Measurements from ENCODE around the gene CNOT6L. TPM values are rescaled to one million over a fixed set of nuclear protein-coding genes. Genes with fewer than 3 reads are reported as not detected.

CNOT6L gene
- polyA plus RNA-seq, 1 of the 3 experiments (the other 2 are of a cell fraction): 2.8 TPM

GRCh38 chr4:77734928-77735327 lies 84.2 kb downstream of the CNOT6L start:
- no peak overlapping the region for H3K4me2 ChIP-seq
- H3K79me2 ChIP-seq (ENCODE audit: insufficient read depth): no peaks in the 10 kb centered on the region
- H3F3A ChIP-seq (replicated peaks; ENCODE audit: insufficient read depth): no peaks in the 10 kb centered on the region
- H3K9me3 ChIP-seq: no peaks in the 10 kb centered on the region
- CTCF ChIA-PET: no interaction called here
- no peak for DNase-seq
- peaks cover 12 to 13% of the 10 kb centered on the region in 2 experiments for H3K36me3 ChIP-seq (replicated peaks in 1 of 2; ENCODE audit: control insufficient read depth in 1 of 2, insufficient read depth in 2 of 2, low read length in 1 of 2)
- H3K27ac ChIP-seq (ENCODE audit: low read depth in 2 of 2, low read length in 1 of 2): no peak overlapping the region
- 92% methylated on average over 4 of the region's 4 CpGs for WGBS (ENCODE audit: low lambda C conversion rate)
- no peaks in the 10 kb centered on the region for H3K9me2 ChIP-seq
- H3K4me3 ChIP-seq (ENCODE audit: low read depth in 2 of 2, low read length in 1 of 2): no peak overlapping the region
- no peak overlapping the region for H3K9ac ChIP-seq
- no peaks in the 10 kb centered on the region for H4K20me1 ChIP-seq (ENCODE audit: insufficient read depth)
- no peaks in the 10 kb centered on the region for H3K27me3 ChIP-seq (ENCODE audit: insufficient read depth)
- no peaks in the 10 kb centered on the region for H3K4me1 ChIP-seq (ENCODE audit: control insufficient read depth in 1 of 2, insufficient read depth in 2 of 2, low read depth in 1 of 2, low read length in 1 of 2)
- TF ChIP-seq USF1 (IDR thresholded peaks at IDR 0.05; ENCODE audit: borderline replicate concordance, low read depth) (no peak), RFX5 (IDR thresholded peaks at IDR 0.05; ENCODE audit: low read length) (no peak), MXI1 (IDR thresholded peaks at IDR 0.05; ENCODE audit: low read depth, low read length) (no peak), EP300 (IDR thresholded peaks at IDR 0.05; ENCODE audit: borderline replicate concordance in 1 of 2, low read depth in 1 of 2, low read length in 1 of 2) (no peak)
- H2AFZ ChIP-seq (ENCODE audit: low read depth): no peak overlapping the region
- POLR2A ChIA-PET: no interaction called here

DNA sequence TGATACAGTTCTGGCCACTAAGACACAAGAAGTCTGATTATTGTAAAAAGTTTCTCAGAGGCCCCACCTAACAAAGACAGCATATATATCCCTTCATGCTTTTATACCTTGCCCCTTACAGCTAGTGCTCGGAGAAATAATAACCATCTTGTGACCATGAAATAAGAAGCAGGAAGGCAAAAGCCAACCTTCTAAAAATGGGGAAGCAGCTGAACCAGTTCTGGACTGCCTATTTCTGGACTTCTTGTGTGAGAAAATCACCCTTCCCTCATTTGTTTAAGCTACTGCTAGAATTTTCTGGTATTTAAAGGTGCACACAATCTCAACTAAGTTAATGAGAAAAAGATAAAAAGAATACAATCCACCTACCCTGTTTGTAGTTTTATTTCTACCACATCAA lies 87.5 kb downstream of the CNOT6L start:
- Histone ChIP-seq H3K27ac (ENCODE audit: low read depth in 2 of 2, low read length in 1 of 2) (no peak overlapping the region), H3K36me3 (replicated peaks in 1 of 2; ENCODE audit: control insufficient read depth in 1 of 2, insufficient read depth in 2 of 2, low read length in 1 of 2) (peaks cover 15 to 23% of the 10 kb centered on the region in 2 experiments), H3K4me2 (no peak overlapping the region), H3K27me3 (ENCODE audit: insufficient read depth) (no peaks in the 10 kb centered on the region), H3K4me3 (ENCODE audit: low read depth in 2 of 2, low read length in 1 of 2) (no peak overlapping the region), H3F3A (replicated peaks; ENCODE audit: insufficient read depth) (no peaks in the 10 kb centered on the region), H3K9me2 (no peaks in the 10 kb centered on the region), H2AFZ (ENCODE audit: low read depth) (no peak overlapping the region), H3K9ac (no peak overlapping the region), H3K79me2 (ENCODE audit: insufficient read depth) (no peaks in the 10 kb centered on the region), H4K20me1 (ENCODE audit: insufficient read depth) (no peaks in the 10 kb centered on the region), H3K4me1 (ENCODE audit: control insufficient read depth in 1 of 2, insufficient read depth in 2 of 2, low read depth in 1 of 2, low read length in 1 of 2) (no peaks in the 10 kb centered on the region), H3K9me3 (no peaks in the 10 kb centered on the region)
- DNase-seq: no peak
- ChIA-PET POLR2A (no interaction called here), CTCF (interaction anchor here (1.6 kb wide), 1 partner anchor 13 kb away, joined by 4 read pairs; no protein-coding TSS in a partner anchor)
- 94% methylated on average over 1 of the region's 1 CpG for WGBS (ENCODE audit: low lambda C conversion rate)
- TF ChIP-seq ELF1 (IDR thresholded peaks at IDR 0.05) (no peak), USF1 (IDR thresholded peaks at IDR 0.05; ENCODE audit: borderline replicate concordance, low read depth) (no peak), MXI1 (IDR thresholded peaks at IDR 0.05; ENCODE audit: low read depth, low read length) (no peak), USF2 (IDR thresholded peaks at IDR 0.05; ENCODE audit: borderline replicate concordance, low read depth, low read length) (no peak), REST (IDR thresholded peaks at IDR 0.05; ENCODE audit: low read depth, low read length) (no peak), YY1 (IDR thresholded peaks at IDR 0.05; ENCODE audit: low read depth) (no peak), POLR2AphosphoS5 (IDR thresholded peaks at IDR 0.05; ENCODE audit: low read depth, low read length) (no peak), MEF2A (IDR thresholded peaks at IDR 0.05; ENCODE audit: borderline replicate concordance, low read depth) (no peak), GABPA (IDR thresholded peaks at IDR 0.05; ENCODE audit: low read depth) (no peak)
